GM12873 (cell line): ENCODE results near the gene DNAJC13.

Experiments
- TF ChIP-seq, protein P1 (sequence below): IDR thresholded peaks from 2 replicates; pipeline ENCODE4 v1.5.1; 2012; ENCODE audit warnings: low read depth, mild to moderate bottlenecking, moderate library complexity, low read length, control low read depth; ENCODE audit not compliant: insufficient read depth; ENCODE audit errors: missing control alignments

Gene DNAJC13

DNA sequence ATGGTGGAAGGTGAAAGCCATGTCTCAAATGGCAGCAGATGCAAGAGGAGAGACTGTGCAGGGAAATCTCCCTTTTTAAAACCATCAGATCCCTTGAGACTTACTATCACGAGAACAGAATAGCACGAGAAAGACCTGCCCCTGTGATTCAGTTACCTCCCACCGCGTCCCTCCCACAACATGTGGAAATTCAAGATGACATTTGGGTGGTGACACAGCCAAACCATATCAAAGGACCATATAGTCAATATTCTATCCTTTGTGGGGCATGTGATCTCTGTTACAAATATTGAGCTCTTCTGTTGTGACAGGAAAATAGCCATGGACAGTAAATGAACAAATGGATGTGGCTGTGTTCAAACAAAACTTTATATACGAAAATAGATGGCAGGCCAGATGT is 102.6 kb downstream of the DNAJC13 start:
- TF ChIP-seq, protein P1, sequence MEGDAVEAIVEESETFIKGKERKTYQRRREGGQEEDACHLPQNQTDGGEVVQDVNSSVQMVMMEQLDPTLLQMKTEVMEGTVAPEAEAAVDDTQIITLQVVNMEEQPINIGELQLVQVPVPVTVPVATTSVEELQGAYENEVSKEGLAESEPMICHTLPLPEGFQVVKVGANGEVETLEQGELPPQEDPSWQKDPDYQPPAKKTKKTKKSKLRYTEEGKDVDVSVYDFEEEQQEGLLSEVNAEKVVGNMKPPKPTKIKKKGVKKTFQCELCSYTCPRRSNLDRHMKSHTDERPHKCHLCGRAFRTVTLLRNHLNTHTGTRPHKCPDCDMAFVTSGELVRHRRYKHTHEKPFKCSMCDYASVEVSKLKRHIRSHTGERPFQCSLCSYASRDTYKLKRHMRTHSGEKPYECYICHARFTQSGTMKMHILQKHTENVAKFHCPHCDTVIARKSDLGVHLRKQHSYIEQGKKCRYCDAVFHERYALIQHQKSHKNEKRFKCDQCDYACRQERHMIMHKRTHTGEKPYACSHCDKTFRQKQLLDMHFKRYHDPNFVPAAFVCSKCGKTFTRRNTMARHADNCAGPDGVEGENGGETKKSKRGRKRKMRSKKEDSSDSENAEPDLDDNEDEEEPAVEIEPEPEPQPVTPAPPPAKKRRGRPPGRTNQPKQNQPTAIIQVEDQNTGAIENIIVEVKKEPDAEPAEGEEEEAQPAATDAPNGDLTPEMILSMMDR: no peak

- TF ChIP-seq, protein P1: no peak
Measured at GRCh38 chr3:132521901-132522300, 104.6 kb downstream of the DNAJC13 start.

DNA sequence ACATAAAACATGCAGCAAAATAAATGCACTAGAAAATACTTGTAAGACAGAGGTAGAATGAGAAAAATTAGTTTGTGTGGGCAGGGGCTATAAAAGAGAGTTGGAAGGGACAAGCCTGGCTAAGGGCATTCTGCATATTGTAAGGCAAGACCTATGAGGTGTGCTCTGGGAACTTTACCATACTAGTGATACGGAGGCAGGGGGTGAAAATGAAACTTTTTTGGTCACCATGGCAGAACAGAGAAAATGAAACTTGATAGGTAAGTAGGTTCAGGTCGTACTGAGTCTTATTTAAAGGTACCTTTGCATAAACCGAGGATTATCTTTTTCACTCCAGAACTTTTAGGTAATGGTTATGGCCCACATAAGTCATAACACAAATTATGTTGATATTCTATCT is 105.1 kb downstream of the DNAJC13 start:
- TF ChIP-seq, protein P1: no peak

- TF ChIP-seq, protein P1: no peak
Measured at GRCh38 chr3:132530624-132531023, 113.3 kb downstream of the DNAJC13 start.

- TF ChIP-seq, protein P1: peak; percentile 65
Measured at GRCh38 chr3:132535575-132536441, 118.5 kb downstream of the DNAJC13 start.

DNA sequence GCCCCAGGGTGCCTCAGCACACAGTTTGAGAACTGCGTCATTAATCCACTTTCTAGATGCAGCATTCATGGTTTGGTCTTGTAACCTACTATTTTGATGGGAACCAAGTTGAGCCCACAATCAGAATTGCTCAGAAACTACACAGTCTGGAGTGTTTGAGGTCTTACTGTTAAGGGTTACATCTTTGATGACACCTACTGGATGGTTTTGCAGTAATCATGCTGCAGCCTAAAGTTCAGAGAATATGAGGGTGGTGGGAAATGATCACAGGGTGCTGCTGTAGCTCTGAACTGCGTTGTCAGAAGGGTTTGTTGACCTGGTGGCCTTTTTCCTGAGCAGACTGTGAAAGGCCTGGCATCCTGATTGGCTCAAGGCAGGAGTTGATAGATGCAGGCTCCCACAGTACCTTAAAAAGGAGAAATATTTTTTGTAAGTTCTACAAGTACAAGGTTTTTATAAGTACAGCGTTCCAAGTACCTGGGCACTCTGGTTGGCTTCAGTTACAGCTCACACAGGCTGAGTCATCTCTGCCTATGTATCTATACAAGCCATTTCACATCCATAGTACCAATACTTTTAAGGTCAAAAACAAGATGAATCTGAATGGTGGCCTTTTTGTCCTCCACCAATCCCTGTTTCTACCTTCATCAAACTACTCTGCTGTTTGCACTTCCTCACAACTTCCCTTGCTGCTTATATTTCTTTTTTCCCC is 119.3 kb downstream of the DNAJC13 start:
- TF ChIP-seq, protein P1: no peak

DNA sequence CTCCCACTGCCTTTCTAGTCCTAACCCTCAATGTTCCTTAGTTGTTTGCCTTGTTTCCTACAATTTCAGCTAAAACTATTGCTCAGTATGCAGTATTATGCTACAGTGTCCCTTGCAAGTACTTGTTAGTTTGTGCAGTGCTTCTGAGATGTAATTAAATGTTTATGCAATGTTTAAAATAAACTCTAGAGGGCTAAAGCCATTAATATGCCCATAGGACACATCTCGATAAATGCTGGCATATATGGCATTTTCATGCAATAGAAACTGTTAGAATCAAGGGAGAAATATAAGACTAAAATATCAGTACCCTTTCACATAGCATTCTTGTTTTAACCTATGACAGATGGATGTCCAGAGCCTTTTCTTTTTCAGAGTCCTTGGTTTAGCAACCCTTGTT is 120.0 kb downstream of the DNAJC13 start:
- TF ChIP-seq, protein P1: no peak
